Caco-2 (cell line): ENCODE measurements around the gene LATS1. TPM values are rescaled to one million over a fixed set of nuclear protein-coding genes. Genes with fewer than 3 reads are reported as not detected.

ENCODE experiments used
- BruUV-seq: library from RNA; stranded (reverse); fragments of 400-500 nt; replicated peaks from 2 replicates; lab custom pipeline; 2021; lab: Mats Ljungman, UMichigan
- CTCF ChIA-PET: fragments of 300-600 bp; sonication (Branson Sonifier 250); formaldehyde crosslinking; loops from one replicate; lab custom pipeline; 2022; ENCODE audit warnings: antibody characterized with exemption; lab: Charles Lee
- POLR2A ChIA-PET: fragments of 300-600 bp; sonication (Branson Sonifier 250); formaldehyde crosslinking; loops from one replicate; lab custom pipeline; 2022; ENCODE audit warnings: antibody characterized with exemption; lab: Charles Lee
- DNase-seq, 2 experiments: peaks; one replicate each; pipeline versions ENCODE4 v3.0.0 to v3.0.0-alpha.2; 2020 to 2022
- H3K27me3 ChIP-seq: replicated peaks from 2 replicates; pipeline ENCODE4 v1.6.0; 2011; ENCODE audit warnings: low read length; ENCODE audit not compliant: control insufficient read depth, insufficient read depth
- H3K36me3 ChIP-seq: 2 replicates; pipeline ENCODE4 v1.5.1; 2011; ENCODE audit warnings: low read length; ENCODE audit not compliant: control insufficient read depth, insufficient read depth
- H3K4me1 ChIP-seq: fragments of 250-450 bp; sonication (Bioruptor Pico); 2 replicates; pipeline ENCODE4 v1.5.1; 2020; ENCODE audit warnings: mild to moderate bottlenecking
- H3K4me3 ChIP-seq: 2 replicates; pipeline ENCODE4 v1.5.1; 2011; ENCODE audit warnings: low read depth, mild to moderate bottlenecking, control low read depth, low read length
- H3K9me3 ChIP-seq: fragments of 250-450 bp; sonication (Bioruptor Pico); 2 replicates; pipeline ENCODE4 v1.5.1; 2020; ENCODE audit warnings: mild to moderate bottlenecking, moderate library complexity
- H3K27ac Mint-ChIP-seq: one replicate; pipeline ENCODE4 v1.8.0; 2022; ENCODE audit warnings: mixed read lengths; ENCODE audit not compliant: unreplicated experiment
- H3K27me3 Mint-ChIP-seq: one replicate; pipeline ENCODE4 v1.8.0; 2022; ENCODE audit warnings: mixed read lengths; ENCODE audit not compliant: insufficient read depth, unreplicated experiment
- H3K36me3 Mint-ChIP-seq: one replicate; pipeline ENCODE4 v1.8.0; 2022; ENCODE audit warnings: mild to moderate bottlenecking, mixed read lengths; ENCODE audit not compliant: insufficient read depth, unreplicated experiment
- H3K4me1 Mint-ChIP-seq: one replicate; pipeline ENCODE4 v1.8.0; 2022; ENCODE audit warnings: low read depth, mixed read lengths; ENCODE audit not compliant: unreplicated experiment
- H3K4me3 Mint-ChIP-seq: one replicate; pipeline ENCODE4 v1.8.0; 2022; ENCODE audit warnings: mild to moderate bottlenecking, moderate library complexity, mixed read lengths; ENCODE audit not compliant: unreplicated experiment
- H3K9me3 Mint-ChIP-seq: one replicate; pipeline ENCODE4 v1.8.0; 2022; ENCODE audit warnings: mixed read lengths; ENCODE audit not compliant: unreplicated experiment
- CTCF ChIP-seq, 2 experiments: fragments of 200-600 bp in 1 of 2; IDR thresholded peaks; 1 replicate in 1 of 2; 2 replicates in 1 of 2; pipeline versions ENCODE4 v1.5.1 to v1.8.0; 2011 to 2022; ENCODE audit warnings: antibody characterized with exemption in 1 of 2, control low read depth in 1 of 2, inconsistent platforms in 1 of 2, low read depth in 1 of 2, low read length in 1 of 2, mild to moderate bottlenecking in 1 of 2, moderate library complexity in 1 of 2; ENCODE audit not compliant: insufficient read depth in 1 of 2, severe bottlenecking in 1 of 2, unreplicated experiment in 1 of 2
- intact Hi-C: fragments of 100-400 bp; cut with micrococcal nuclease; formaldehyde crosslinking; loops from one replicate; pipeline ENCODE4 v1.10.0; 2022; ENCODE audit not compliant: unreplicated experiment
- total RNA-seq: library from RNA; stranded (reverse); gene quantifications from 2 replicates; pipeline ENCODE4 v1.2.3, GENCODE V29; 2022

Gene LATS1
- total RNA-seq, 1 experiment from 2014 or later, result 28.7 TPM

GRCh38 chr6:149701714-149702113 lies 16.2 kb downstream of the LATS1 start:
- ChIA-PET CTCF (interaction anchor here (0.7 kb wide), 1 partner anchor 130 kb away, joined by 4 read pairs; no protein-coding TSS in a partner anchor), POLR2A (no interaction called here)
- H3K9me3 ChIP-seq, result no peaks in the 10 kb centered on the region
- Mint-ChIP-seq H3K4me3 (no peak overlapping the region), H3K4me1 (no peaks in the 10 kb centered on the region), H3K27ac (no peak overlapping the region), H3K9me3 (no peaks in the 10 kb centered on the region), H3K27me3 (no peaks in the 10 kb centered on the region), H3K36me3 (peaks cover 28% of the 10 kb centered on the region)
- no peaks in the 10 kb centered on the region for H3K36me3 ChIP-seq
- no peaks in the 10 kb centered on the region for H3K4me1 ChIP-seq
- no peak overlapping the region for H3K4me3 ChIP-seq
- intact Hi-C loops, result no loop called here
- H3K27me3 ChIP-seq, result no peaks in the 10 kb centered on the region
- no peak for DNase-seq
- no peak for TF ChIP-seq CTCF (IDR thresholded peaks at IDR 0.05; ENCODE audit: insufficient read depth in 1 of 2, low read depth in 1 of 2, low read length in 1 of 2, severe bottlenecking in 1 of 2, unreplicated experiment in 1 of 2)
- no TSS peak for BruUV-seq

- H3K36me3 ChIP-seq, result no peaks in the 10 kb centered on the region
- no peak for TF ChIP-seq CTCF (IDR thresholded peaks at IDR 0.05; ENCODE audit: insufficient read depth in 1 of 2, low read depth in 1 of 2, low read length in 1 of 2, severe bottlenecking in 1 of 2, unreplicated experiment in 1 of 2)
- POLR2A ChIA-PET, result interaction anchor here (0.5 kb wide), 1 partner anchor 10 kb away, joined by 5 read pairs; no protein-coding TSS in a partner anchor
- no peak overlapping the region for H3K4me3 ChIP-seq
- H3K4me1 Mint-ChIP-seq, result no peaks in the 10 kb centered on the region
- no peaks in the 10 kb centered on the region for H3K9me3 ChIP-seq
- H3K9me3 Mint-ChIP-seq, result no peaks in the 10 kb centered on the region
- DNase-seq, result no peak
- no peak overlapping the region for H3K4me3 Mint-ChIP-seq
- no peaks in the 10 kb centered on the region for H3K27me3 Mint-ChIP-seq
- H3K4me1 ChIP-seq, result no peaks in the 10 kb centered on the region
- no TSS peak for BruUV-seq
- peaks cover 20% of the 10 kb centered on the region for H3K36me3 Mint-ChIP-seq
- no peaks in the 10 kb centered on the region for H3K27me3 ChIP-seq
- CTCF ChIA-PET, result no interaction called here
- intact Hi-C loops, result no loop called here
- no peak overlapping the region for H3K27ac Mint-ChIP-seq
Observed at GRCh38 chr6:149699150-149699549, 18.8 kb downstream of the LATS1 start.

DNA sequence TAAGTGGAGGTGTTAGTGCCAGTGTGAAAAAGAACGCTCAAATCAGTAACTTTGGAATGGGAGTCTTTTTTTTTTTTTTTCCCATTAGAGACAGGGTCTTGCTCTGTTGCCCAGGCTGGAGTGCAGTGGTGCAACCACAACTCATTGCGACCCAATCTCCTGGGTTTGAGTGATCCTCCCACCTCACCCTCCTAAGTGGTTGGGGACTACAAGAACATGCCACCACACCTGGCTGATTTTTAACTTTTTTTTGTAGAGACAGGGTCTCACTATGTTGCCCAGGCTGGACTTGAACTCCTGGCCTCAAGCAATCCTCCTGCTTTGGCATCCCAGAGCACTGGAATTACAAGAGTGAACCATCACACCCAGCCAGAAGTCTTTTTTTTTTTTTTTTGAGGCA lies 19.7 kb downstream of the LATS1 start:
- H3K4me1 Mint-ChIP-seq, result no peaks in the 10 kb centered on the region
- CTCF ChIA-PET, result no interaction called here

More for the DNA sequence above, 19.7 kb downstream of the LATS1 start:
- no peaks in the 10 kb centered on the region for H3K9me3 Mint-ChIP-seq
- Histone ChIP-seq H3K36me3 (no peaks in the 10 kb centered on the region), H3K9me3 (no peaks in the 10 kb centered on the region), H3K4me3 (no peak overlapping the region), H3K4me1 (no peaks in the 10 kb centered on the region), H3K27me3 (no peaks in the 10 kb centered on the region)
- H3K27me3 Mint-ChIP-seq, result no peaks in the 10 kb centered on the region
- BruUV-seq, result no TSS peak
- H3K36me3 Mint-ChIP-seq, result peaks cover 27% of the 10 kb centered on the region
- H3K4me3 Mint-ChIP-seq, result no peak overlapping the region
- DNase-seq, result no peak
- intact Hi-C loops, result no loop called here
- POLR2A ChIA-PET, result no interaction called here
- TF ChIP-seq CTCF (IDR thresholded peaks at IDR 0.05; ENCODE audit: insufficient read depth in 1 of 2, low read depth in 1 of 2, low read length in 1 of 2, severe bottlenecking in 1 of 2, unreplicated experiment in 1 of 2), result no peak
- no peak overlapping the region for H3K27ac Mint-ChIP-seq
